Hepatocyte (in vitro differentiated cells): Measurements from ENCODE around the gene ARF3. TPM values are rescaled to one million over a fixed set of nuclear protein-coding genes. Genes with fewer than 3 reads are reported as not detected.

Source experiments
- DNase-seq: peaks from one replicate; pipeline ENCODE4 v3.0.0-alpha.2; 2016; ENCODE audit warnings: low spot score
- H2AFZ ChIP-seq: fragments of 200-600 bp; sonication (generic); 2 replicates; pipeline ENCODE4 v1.6.0; 2016; ENCODE audit warnings: antibody characterized with exemption, mild to moderate bottlenecking
- H3K27ac ChIP-seq: fragments of 200-600 bp; sonication (generic); 2 replicates; pipeline ENCODE4 v1.5.1; 2016; ENCODE audit warnings: mild to moderate bottlenecking
- H3K27me3 ChIP-seq: fragments of 200-600 bp; sonication (generic); 2 replicates; pipeline ENCODE4 v1.6.1; 2016
- H3K36me3 ChIP-seq: fragments of 200-600 bp; sonication (generic); replicated peaks from 2 replicates; pipeline ENCODE4 v1.5.1; 2016; ENCODE audit warnings: low read depth; ENCODE audit not compliant: insufficient read depth
- H3K4me1 ChIP-seq: fragments of 200-600 bp; sonication (generic); 2 replicates; pipeline ENCODE4 v1.5.1; 2016; ENCODE audit warnings: mild to moderate bottlenecking, moderate library complexity; ENCODE audit not compliant: insufficient read depth
- H3K4me2 ChIP-seq: fragments of 200-600 bp; sonication (generic); 2 replicates; pipeline ENCODE4 v1.6.0; 2016
- H3K4me3 ChIP-seq: fragments of 200-600 bp; sonication (generic); 2 replicates; pipeline ENCODE4 v1.5.1; 2016; ENCODE audit warnings: mild to moderate bottlenecking
- H3K79me2 ChIP-seq: fragments of 200-600 bp; sonication (generic); 2 replicates; pipeline ENCODE4 v1.6.0; 2017; ENCODE audit warnings: mild to moderate bottlenecking
- H3K9me2 ChIP-seq: fragments of 200-600 bp; sonication (generic); replicated peaks from 2 replicates; pipeline ENCODE4 v1.6.0; 2017; ENCODE audit warnings: mild to moderate bottlenecking; ENCODE audit not compliant: insufficient read depth
- H3K9me3 ChIP-seq: fragments of 200-600 bp; sonication (generic); 2 replicates; pipeline ENCODE4 v1.5.1; 2016; ENCODE audit warnings: low read depth, mild to moderate bottlenecking
- H4K20me1 ChIP-seq: fragments of 200-600 bp; sonication (generic); 2 replicates; pipeline ENCODE4 v1.6.0; 2016; ENCODE audit warnings: mild to moderate bottlenecking; ENCODE audit not compliant: insufficient read depth, poor library complexity, severe bottlenecking
- CTCF ChIP-seq: fragments of 200-600 bp; sonication (generic); IDR thresholded peaks from 2 replicates; pipeline ENCODE4 v1.5.1; 2016; ENCODE audit warnings: antibody characterized with exemption, mild to moderate bottlenecking; ENCODE audit not compliant: poor library complexity
- EZH2 ChIP-seq: fragments of 200-600 bp; sonication (generic); IDR thresholded peaks from 2 replicates; pipeline ENCODE4 v1.6.1; 2016; ENCODE audit warnings: antibody characterized with exemption, mild to moderate bottlenecking, borderline replicate concordance
- EZH2phosphoT487 ChIP-seq: fragments of 200-600 bp; sonication (generic); IDR thresholded peaks from one replicate; pipeline ENCODE4 v1.6.1; 2018; ENCODE audit warnings: antibody characterized with exemption, mild to moderate bottlenecking, low read depth, moderate library complexity; ENCODE audit not compliant: unreplicated experiment, severe bottlenecking
- WGBS: methylation state at CpG from one replicate; pipeline ENCODE4 v1.1.6; 2016; ENCODE audit warnings: low lambda C conversion rate; ENCODE audit errors: missing lambda C conversion rate; 5-methylcytosine and 5-hydroxymethylcytosine counted together
- polyA plus RNA-seq: library from polyadenylated mRNA; unstranded; fragments of >200 nt; fragmentation: Nextera tagmentation; extraction: Ambion mirVana; gene quantifications from 2 replicates; pipeline ENCODE4 v1.2.1, GENCODE V29; 2016
- total RNA-seq: library from RNA; depleted of rRNA; stranded (reverse); fragments of >200 nt; gene quantifications from 2 replicates; pipeline ENCODE4 v1.2.3, GENCODE V29; 2014

Gene ARF3
- total and polyA plus RNA-seq, 2 experiments from 2014 or later, result 57.6 to 71.3 TPM

GRCh38 chr12:48979602-48980388, 22.5 kb upstream of the ARF3 start:
- no peak for DNase-seq
- 5% methylated on average over 55 of the region's 55 CpGs for WGBS
- H3K79me2 ChIP-seq, result no peaks in the 10 kb centered on the region
- H3K9me2 ChIP-seq, result no peaks in the 10 kb centered on the region
- H3K27ac ChIP-seq, result no peak overlapping the region
- no peaks in the 10 kb centered on the region for H3K36me3 ChIP-seq
- no peak overlapping the region for H2AFZ ChIP-seq
- no peaks in the 10 kb centered on the region for H4K20me1 ChIP-seq
- peak overlapping the region; percentile 13 for H3K4me3 ChIP-seq
- peaks cover 97% of the 10 kb centered on the region for H3K27me3 ChIP-seq
- peaks cover 39% of the 10 kb centered on the region for H3K4me1 ChIP-seq
- TF ChIP-seq CTCF, result no peak
- TF ChIP-seq EZH2phosphoT487, result no peak
- no peak for TF ChIP-seq EZH2
- H3K4me2 ChIP-seq, result peak overlapping the region; percentile 82
- H3K9me3 ChIP-seq, result no peaks in the 10 kb centered on the region

- Histone ChIP-seq H3K4me1 (peaks cover 39% of the 10 kb centered on the region), H3K27me3 (peaks cover 97% of the 10 kb centered on the region), H3K4me2 (peak overlapping the region; percentile 82), H3K36me3 (no peaks in the 10 kb centered on the region), H3K79me2 (no peaks in the 10 kb centered on the region), H3K27ac (no peak overlapping the region), H2AFZ (no peak overlapping the region), H3K4me3 (peak overlapping the region; percentile 13), H4K20me1 (no peaks in the 10 kb centered on the region), H3K9me3 (no peaks in the 10 kb centered on the region), H3K9me2 (no peaks in the 10 kb centered on the region)
- 8% methylated on average over 45 of the region's 45 CpGs for WGBS
- peak; percentile 38 for TF ChIP-seq EZH2
- peak; percentile 36 for TF ChIP-seq EZH2phosphoT487
- TF ChIP-seq CTCF, result no peak
- DNase-seq, result no peak
These were observed 21.7 kb upstream of the ARF3 start for GRCh38 chr12:48978741-48979601.

- peaks cover 39% of the 10 kb centered on the region for H3K4me1 ChIP-seq
- DNase-seq, result no peak
- TF ChIP-seq CTCF (no peak), EZH2 (peak; percentile 91), EZH2phosphoT487 (no peak)
These were observed 21.0 kb upstream of the ARF3 start, which contains the start of gene WNT1 for GRCh38 chr12:48978291-48978740. Gene WNT1 (plus strand): TSS chr12:48978322. CDS start chr12:48978651, 329 bp downstream.

More at GRCh38 chr12:48978291-48978740, 21.0 kb upstream of the ARF3 start, which contains the start of gene WNT1:
- Histone ChIP-seq H3K9me2 (no peaks in the 10 kb centered on the region), H4K20me1 (no peaks in the 10 kb centered on the region), H3K9me3 (no peaks in the 10 kb centered on the region), H3K4me2 (peak within 1 kb of the TSS; percentile 82), H3K4me3 (no peak within 1 kb of the TSS), H3K36me3 (no peaks in the 10 kb centered on the region), H3K27ac (no peak within 1 kb of the TSS), H3K27me3 (peaks cover 97% of the 10 kb centered on the region), H2AFZ (no peak within 1 kb of the TSS), H3K79me2 (no peaks in the 10 kb centered on the region)
- 7% methylated on average over 19 of the region's 45 CpGs for WGBS
